Measurements from ENCODE around the gene USP12.

DNA sequence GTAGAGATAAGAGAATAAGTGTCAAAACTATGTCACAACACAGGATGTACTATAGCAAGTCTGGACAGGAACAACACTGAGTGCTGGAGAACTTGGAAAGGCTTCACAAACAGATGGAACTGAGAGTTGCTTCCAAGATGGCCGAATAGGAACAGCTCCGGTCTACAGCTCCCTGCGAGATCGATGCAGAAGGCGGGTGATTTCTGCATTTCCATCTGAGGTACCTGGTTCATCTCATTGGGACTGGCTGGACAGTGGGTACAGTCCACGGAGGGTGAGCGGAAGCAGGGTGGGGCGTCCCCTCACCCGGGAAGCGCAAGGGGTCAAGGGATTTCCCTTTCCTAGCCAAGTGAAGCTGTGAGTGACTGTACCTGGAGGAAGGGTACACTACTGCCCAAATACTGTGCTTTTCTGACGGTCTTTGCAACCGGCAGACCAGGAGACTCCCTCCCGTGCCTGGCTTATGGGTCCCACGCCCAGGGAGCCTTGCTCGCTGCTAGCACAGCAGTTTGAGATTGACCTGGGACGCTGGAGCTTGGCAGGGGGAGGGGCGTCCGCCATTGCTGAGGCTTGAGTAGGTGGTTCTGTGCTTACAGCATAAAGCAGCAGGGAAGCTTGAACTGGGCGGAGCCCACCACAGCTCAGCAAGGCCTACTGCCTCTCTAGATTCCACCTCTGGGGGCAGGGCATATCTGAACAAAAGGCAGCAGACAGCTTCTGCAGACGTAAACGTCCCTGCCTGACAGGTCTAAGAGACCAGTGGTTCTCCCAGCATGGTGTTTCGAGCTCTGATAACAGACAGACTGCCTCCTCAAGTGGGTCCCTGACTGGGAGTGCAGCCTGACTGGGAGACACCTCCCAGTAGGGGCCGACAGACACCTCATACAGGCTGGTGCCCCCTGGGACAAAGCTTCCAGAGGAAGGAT is 46.0 kb downstream of the USP12 start:
- TF ChIP-seq EZH2 (IDR thresholded peaks at IDR 0.05; ENCODE audit: borderline replicate concordance, low read length) = no peak
- TF ChIP-seq, protein P1, sequence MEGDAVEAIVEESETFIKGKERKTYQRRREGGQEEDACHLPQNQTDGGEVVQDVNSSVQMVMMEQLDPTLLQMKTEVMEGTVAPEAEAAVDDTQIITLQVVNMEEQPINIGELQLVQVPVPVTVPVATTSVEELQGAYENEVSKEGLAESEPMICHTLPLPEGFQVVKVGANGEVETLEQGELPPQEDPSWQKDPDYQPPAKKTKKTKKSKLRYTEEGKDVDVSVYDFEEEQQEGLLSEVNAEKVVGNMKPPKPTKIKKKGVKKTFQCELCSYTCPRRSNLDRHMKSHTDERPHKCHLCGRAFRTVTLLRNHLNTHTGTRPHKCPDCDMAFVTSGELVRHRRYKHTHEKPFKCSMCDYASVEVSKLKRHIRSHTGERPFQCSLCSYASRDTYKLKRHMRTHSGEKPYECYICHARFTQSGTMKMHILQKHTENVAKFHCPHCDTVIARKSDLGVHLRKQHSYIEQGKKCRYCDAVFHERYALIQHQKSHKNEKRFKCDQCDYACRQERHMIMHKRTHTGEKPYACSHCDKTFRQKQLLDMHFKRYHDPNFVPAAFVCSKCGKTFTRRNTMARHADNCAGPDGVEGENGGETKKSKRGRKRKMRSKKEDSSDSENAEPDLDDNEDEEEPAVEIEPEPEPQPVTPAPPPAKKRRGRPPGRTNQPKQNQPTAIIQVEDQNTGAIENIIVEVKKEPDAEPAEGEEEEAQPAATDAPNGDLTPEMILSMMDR (IDR thresholded peaks at IDR 0.05; ENCODE audit: low read length) = no peak
